Measurements from ENCODE around the gene TMEM88.

The TMEM88 gene

GRCh38 chr17:7884581-7885366, 29.9 kb downstream of the TMEM88 start:
- DNase-seq (ENCODE audit: low read depth in 2 of 2): no peak

GRCh38 chr17:7885367-7886226, 30.7 kb downstream of the TMEM88 start:
- DNase-seq (ENCODE audit: low read depth in 2 of 2): peak in 1 of 2 donors; percentile 24

- peak; percentile 34 to 36 for DNase-seq (ENCODE audit: low read depth in 2 of 2)
Measured at GRCh38 chr17:7886227-7887037, 31.6 kb downstream of the TMEM88 start.

- DNase-seq (ENCODE audit: low read depth in 2 of 2): no peak
Measured at GRCh38 chr17:7887038-7887481, 32.2 kb downstream of the TMEM88 start.

- peak; percentile 83 to 84 for DNase-seq (ENCODE audit: low read depth in 2 of 2)
Measured at GRCh38 chr17:7887482-7888183, 32.8 kb downstream of the TMEM88 start.

- DNase-seq (ENCODE audit: low read depth in 2 of 2): peak; percentile 30 to 50
Measured at GRCh38 chr17:7888184-7888920, 33.5 kb downstream of the TMEM88 start, which contains the start of gene CHD3. CHD3 (plus strand) TSS chr17:7888789; CDS start chr17:7889001, 212 bp downstream.

- DNase-seq (ENCODE audit: low read depth in 2 of 2): peak in 1 of 2 donors; percentile 40
Measured at GRCh38 chr17:7889166-7889955, 34.5 kb downstream of the TMEM88 start.

- DNase-seq (ENCODE audit: low read depth in 2 of 2): no peak
Measured at GRCh38 chr17:7893187-7893880, 38.5 kb downstream of the TMEM88 start.

GRCh38 chr17:7894226-7894625, 39.4 kb downstream of the TMEM88 start:
- no peak for DNase-seq (ENCODE audit: low read depth in 2 of 2)

GRCh38 chr17:7894866-7895265, 40.0 kb downstream of the TMEM88 start:
- DNase-seq (ENCODE audit: low read depth in 2 of 2): no peak

- no peak for DNase-seq (ENCODE audit: low read depth in 2 of 2)
Measured at GRCh38 chr17:7897090-7897489, 42.2 kb downstream of the TMEM88 start.

GRCh38 chr17:7897773-7898172, 42.9 kb downstream of the TMEM88 start:
- DNase-seq (ENCODE audit: low read depth in 2 of 2): no peak

GRCh38 chr17:7903154-7904103, 48.6 kb downstream of the TMEM88 start:
- DNase-seq (ENCODE audit: low read depth in 2 of 2): no peak

All from stimulated activated CD4-positive, alpha-beta T cell treated with anti-CD3 and anti-CD28 coated beads, Interleukin-15, amount 100 ng/mL, for 48 hours (primary cell).